H1 (cell line): Measurements from ENCODE around the gene PEPD. TPM values are rescaled to one million over a fixed set of nuclear protein-coding genes. Genes with fewer than 3 reads are reported as not detected.

Experiments
- CTCF ChIA-PET: fragments of 300-600 bp; sonication (Branson Sonifier 250); formaldehyde crosslinking; loops from one replicate; lab custom pipeline; 2021; ENCODE audit not compliant: partially characterized antibody; lab: Charles Lee
- POLR2A ChIA-PET: fragments of 300-600 bp; sonication (Branson Sonifier 250); formaldehyde crosslinking; loops from one replicate; lab custom pipeline; 2021; ENCODE audit warnings: inconsistent platforms; ENCODE audit not compliant: partially characterized antibody; lab: Charles Lee
- DNase-seq, 2 experiments: peaks; one replicate each; pipeline versions ENCODE4 v3.0.0 to v3.0.0-alpha.2; 2010 to 2022; ENCODE audit warnings: low spot score in 2 of 2, low read depth in 1 of 2, mixed read lengths in 1 of 2
- FAIRE-seq: peaks from 2 replicates; lab custom pipeline; 2011; peaks lifted over from hg19 to GRCh38; lab: Jason Lieb, UNC
- H2AFZ ChIP-seq: 2 replicates; pipeline ENCODE4 v1.8.1; 2012; ENCODE audit warnings: low read length, inconsistent platforms
- H2AK5ac ChIP-seq: 2 replicates; pipeline ENCODE4 v1.6.1; 2013; ENCODE audit warnings: low read depth, low read length
- H2BK120ac ChIP-seq: replicated peaks from 2 replicates; pipeline ENCODE3; 2013; ENCODE audit warnings: low read depth, low read length, inconsistent platforms
- H2BK12ac ChIP-seq: 2 replicates; pipeline ENCODE4 v1.6.1; 2013; ENCODE audit warnings: low read depth, low read length
- H2BK15ac ChIP-seq: 2 replicates; pipeline ENCODE4 v1.6.1; 2013; ENCODE audit warnings: low read length
- H2BK20ac ChIP-seq: 2 replicates; pipeline ENCODE4 v1.6.1; 2013; ENCODE audit warnings: low read length
- H2BK5ac ChIP-seq: 2 replicates; pipeline ENCODE4 v1.6.1; 2013; ENCODE audit warnings: low read depth, low read length
- H3K14ac ChIP-seq: 2 replicates; pipeline ENCODE4 v1.6.1; 2013; ENCODE audit warnings: inconsistent platforms; ENCODE audit not compliant: insufficient read length
- H3K18ac ChIP-seq: 2 replicates; pipeline ENCODE4 v1.6.1; 2013; ENCODE audit warnings: low read length; ENCODE audit errors: extremely low read depth
- H3K23ac ChIP-seq: 2 replicates; pipeline ENCODE4 v1.6.1; 2013; ENCODE audit warnings: inconsistent platforms; ENCODE audit not compliant: insufficient read length
- H3K23me2 ChIP-seq: 2 replicates; pipeline ENCODE4 v1.6.1; 2013; ENCODE audit warnings: low read depth, low read length
- H3K27ac ChIP-seq: 2 replicates; pipeline ENCODE4 v1.6.1; 2011; ENCODE audit warnings: low read depth, low read length, inconsistent platforms
- H3K27me3 ChIP-seq, 4 experiments: replicated peaks in 1 of 4; 1 replicate in 1 of 4; 2 replicates in 3 of 4; pipeline versions ENCODE4 v1.6.1 to v1.8.1; 2011 to 2013; ENCODE audit warnings: low read length in 3 of 4, mild to moderate bottlenecking in 3 of 4, inconsistent platforms in 2 of 4, mixed read lengths in 2 of 4, moderate library complexity in 1 of 4; ENCODE audit not compliant: control insufficient read depth in 3 of 4, insufficient read depth in 3 of 4; ENCODE audit errors: extremely low read depth in 1 of 4
- H3K36me3 ChIP-seq, 4 experiments: 2 replicates each; pipeline versions ENCODE4 v1.6.1 to v1.8.1; 2011 to 2013; ENCODE audit warnings: mild to moderate bottlenecking in 4 of 4, low read length in 3 of 4, moderate library complexity in 2 of 4, control low read depth in 1 of 4, inconsistent platforms in 1 of 4; ENCODE audit not compliant: insufficient read depth in 4 of 4, control insufficient read depth in 2 of 4
- H3K4ac ChIP-seq: replicated peaks from 2 replicates; pipeline ENCODE3; 2013; ENCODE audit warnings: low read length, low read depth, mixed read lengths, inconsistent platforms; ENCODE audit not compliant: insufficient read length
- H3K4me1 ChIP-seq, 4 experiments: replicated peaks in 1 of 4; 1 replicate in 1 of 4; 2 replicates in 3 of 4; pipeline versions ENCODE4 v1.6.1 to v1.8.1; 2011 to 2013; ENCODE audit warnings: low read length in 3 of 4, inconsistent platforms in 2 of 4, mixed read lengths in 1 of 4; ENCODE audit not compliant: insufficient read depth in 4 of 4, control insufficient read depth in 3 of 4
- H3K4me2 ChIP-seq, 2 experiments: 2 replicates each; pipeline versions ENCODE4 v1.6.1 to v1.8.1; 2011 to 2013; ENCODE audit warnings: low read depth in 2 of 2, low read length in 2 of 2, control low read depth in 1 of 2, inconsistent platforms in 1 of 2, mild to moderate bottlenecking in 1 of 2; ENCODE audit not compliant: insufficient read depth in 1 of 2
- H3K4me3 ChIP-seq, 4 experiments: fragments of 200-600, 300-600 bp in 1 of 4; sonication (generic), shearing (Covaris generic), sonication (Bioruptor Twin) in 1 of 4; 2 replicates each; pipeline versions ENCODE4 v1.5.1 to v1.8.1; 2011 to 2016; ENCODE audit warnings: low read length in 4 of 4, low read depth in 3 of 4, control low read depth in 2 of 4, inconsistent platforms in 2 of 4, mild to moderate bottlenecking in 2 of 4, mixed read lengths in 1 of 4, moderate library complexity in 1 of 4; ENCODE audit not compliant: insufficient read depth in 2 of 4; ENCODE audit errors: extremely low read depth in 1 of 4
- H3K56ac ChIP-seq: replicated peaks from 2 replicates; pipeline ENCODE3; 2013; ENCODE audit warnings: low read depth, mild to moderate bottlenecking, mixed read lengths, low read length, inconsistent platforms; ENCODE audit not compliant: insufficient read length
- H3K79me1 ChIP-seq: 2 replicates; pipeline ENCODE4 v1.6.1; 2013; ENCODE audit warnings: low read depth, low read length, control low read depth
- H3K79me2 ChIP-seq, 2 experiments: 2 replicates each; pipeline versions ENCODE4 v1.6.1 to v1.8.1; 2012 to 2013; ENCODE audit warnings: low read length in 2 of 2, mild to moderate bottlenecking in 2 of 2, inconsistent platforms in 1 of 2; ENCODE audit not compliant: insufficient read depth in 2 of 2, control insufficient read depth in 1 of 2
- H3K9ac ChIP-seq, 4 experiments: replicated peaks in 1 of 4; 1 replicate in 1 of 4; 2 replicates in 3 of 4; pipeline versions ENCODE4 v1.6.1 to v1.8.1; 2011 to 2013; ENCODE audit warnings: low read depth in 3 of 4, low read length in 3 of 4, control low read depth in 2 of 4, mild to moderate bottlenecking in 2 of 4, moderate library complexity in 2 of 4, inconsistent platforms in 1 of 4; ENCODE audit errors: extremely low read depth in 1 of 4
- H3K9me3 ChIP-seq, 2 experiments: 2 replicates each; pipeline versions ENCODE4 v1.6.1 to v1.8.1; 2012 to 2013; ENCODE audit warnings: mild to moderate bottlenecking in 2 of 2, moderate library complexity in 2 of 2, control low read depth in 1 of 2, inconsistent platforms in 1 of 2, low read depth in 1 of 2, low read length in 1 of 2, mixed read lengths in 1 of 2; ENCODE audit not compliant: insufficient read depth in 2 of 2
- H4K20me1 ChIP-seq, 2 experiments: replicated peaks in 1 of 2; 2 replicates each; pipeline versions ENCODE3 to v1.8.1; 2011 to 2013; ENCODE audit warnings: inconsistent platforms in 2 of 2, low read length in 2 of 2, mild to moderate bottlenecking in 1 of 2; ENCODE audit not compliant: insufficient read depth in 2 of 2, control insufficient read depth in 1 of 2
- H4K5ac ChIP-seq: 2 replicates; pipeline ENCODE4 v1.6.1; 2013; ENCODE audit warnings: low read length, low read depth, mixed read lengths, inconsistent platforms; ENCODE audit not compliant: insufficient read length
- H4K8ac ChIP-seq: 2 replicates; pipeline ENCODE4 v1.8.0; 2013; ENCODE audit warnings: mild to moderate bottlenecking, moderate library complexity, low read length, inconsistent platforms; ENCODE audit not compliant: insufficient read depth; ENCODE audit errors: extremely low read depth
- H4K91ac ChIP-seq: replicated peaks from 2 replicates; pipeline ENCODE3; 2013; ENCODE audit warnings: low read length, mixed read lengths, inconsistent platforms; ENCODE audit not compliant: insufficient read length
- CBX5 ChIP-seq: fragments of 300-800, 300-1000 bp; sonication (generic); IDR thresholded peaks from 2 replicates; pipeline ENCODE4 v1.7.1; 2016; ENCODE audit warnings: antibody characterized with exemption, low read length, low read depth
- GABPA ChIP-seq: IDR thresholded peaks from 2 replicates; pipeline ENCODE4 v1.6.1; 2011; ENCODE audit warnings: mild to moderate bottlenecking, low read length, moderate library complexity, borderline replicate concordance; ENCODE audit not compliant: insufficient read depth
- HDAC6 ChIP-seq: IDR thresholded peaks from one replicate; pipeline ENCODE4 v1.7.1; 2012; ENCODE audit warnings: low read depth, mild to moderate bottlenecking, inconsistent platforms, low read length, moderate library complexity
- JUND ChIP-seq: IDR thresholded peaks from 2 replicates; pipeline ENCODE4 v1.6.1; 2011; ENCODE audit warnings: mild to moderate bottlenecking, improper control_type of control experiment, low read length
- PHF8 ChIP-seq: fragments of 200-600 bp; sonication (generic); conservative IDR thresholded peaks from 2 replicates; pipeline ENCODE4 v1.7.1; 2012; ENCODE audit warnings: low read depth, mild to moderate bottlenecking, inconsistent platforms, low read length, moderate library complexity
- SIN3A ChIP-seq, 2 experiments: IDR thresholded peaks in 1 of 2; conservative IDR thresholded peaks in 1 of 2; 2 replicates each; pipeline ENCODE4 v1.6.1; 2011 to 2012; ENCODE audit warnings: low read length in 2 of 2, improper control_type of control experiment in 1 of 2, low read depth in 1 of 2, mild to moderate bottlenecking in 1 of 2
- SP1 ChIP-seq: IDR thresholded peaks from 2 replicates; pipeline ENCODE4 v1.6.1; 2011; ENCODE audit warnings: low read depth, low read length
- TEAD4 ChIP-seq: IDR thresholded peaks from 2 replicates; pipeline ENCODE4 v1.6.1; 2012; ENCODE audit warnings: low read depth, low read length, inconsistent platforms, mixed read lengths
- WGBS, 2 experiments: shearing (Covaris generic) in 1 of 2; methylation state at CpG; one replicate each; pipeline versions ENCODE4 v1.1.6 to v1.1.7; 2013 to 2015; ENCODE audit warnings: low lambda C conversion rate in 2 of 2, mixed read lengths in 2 of 2, inconsistent platforms in 1 of 2, low coverage in 1 of 2, missing lambda C conversion rate in 1 of 2; ENCODE audit not compliant: insufficient replicate concordance in 2 of 2, insufficient coverage in 1 of 2, insufficient read length in 1 of 2; ENCODE audit errors: extremely low coverage in 1 of 2, missing lambda C conversion rate in 1 of 2; 5-methylcytosine and 5-hydroxymethylcytosine counted together
- polyA plus RNA-seq, 7 experiments: library from polyadenylated mRNA; depleted of rRNA in 3 of 7; stranded (reverse) in 5 of 7; unstranded in 2 of 7; fragments of >200 nt in 5 of 7; fragments of 200-250 nt in 2 of 7; gene quantifications; 1 replicate in 5 of 7; 2 replicates in 1 of 7; 4 replicates in 1 of 7; pipeline versions ENCODE4 v1.2.1 to v1.2.3, GENCODE V29; 2011 to 2013; ENCODE audit warnings: missing spikeins in 2 of 7, mixed read lengths in 2 of 7
- total RNA-seq: library from RNA; stranded (reverse); fragmentation: NEBNext Ultra II Directional; extraction: Animal tissue kit (Norgen Biotek cat#: 25700); gene quantifications from 2 replicates; pipeline ENCODE4 v1.2.1, GENCODE V29; 2021
- TF ChIP-seq, protein P1 (sequence below): IDR thresholded peaks from 2 replicates; pipeline ENCODE4 v1.6.1; 2011; ENCODE audit warnings: low read length, improper control_type of control experiment
- TF ChIP-seq, protein P2 (sequence below): IDR thresholded peaks from 2 replicates; pipeline ENCODE4 v1.6.1; 2012; ENCODE audit warnings: inconsistent platforms

Gene PEPD
- total and polyA plus RNA-seq, 2 of the 8 experiments (the other 6 are each of a cell fraction or from before 2014, with no cell fraction given), result 84.1 to 178 TPM

DNA sequence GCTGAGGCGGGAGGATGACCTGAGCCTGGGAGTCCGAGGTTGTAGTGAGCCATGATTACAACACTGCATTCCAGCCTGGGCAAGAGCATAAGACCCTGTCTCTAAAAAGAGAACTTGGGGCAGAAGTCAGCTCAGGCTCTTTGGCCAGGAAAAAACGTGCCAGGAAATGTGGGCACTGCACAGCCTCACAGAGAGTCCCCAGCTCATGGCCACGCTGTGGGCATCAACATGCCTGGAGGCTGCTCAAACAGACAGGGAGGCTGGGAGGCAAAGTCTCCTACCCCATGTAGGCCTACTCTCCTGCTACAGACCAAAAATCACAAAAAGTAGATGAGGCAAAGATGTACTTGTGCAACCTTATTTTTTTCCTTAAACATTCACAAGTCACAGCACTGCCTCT is 49.4 kb downstream of the PEPD start:
- DNase-seq, result no peak
- Histone ChIP-seq H4K8ac (no peak overlapping the region), H3K23ac (no peak overlapping the region), H3K4me2 (no peak overlapping the region), H2BK5ac (no peak overlapping the region), H3K27me3 (no peaks in the 10 kb centered on the region), H4K91ac (no peak overlapping the region), H3K56ac (no peak overlapping the region), H4K5ac (no peak overlapping the region), H3K4me1 (no peaks in the 10 kb centered on the region; a peak in 1 of 7 replicates), H2BK20ac (no peak overlapping the region), H3K23me2 (no peaks in the 10 kb centered on the region), H2BK120ac (no peak overlapping the region), H3K79me1 (no peaks in the 10 kb centered on the region), H3K79me2 (no peaks in the 10 kb centered on the region), H3K4ac (no peak overlapping the region), H3K9ac (no peak overlapping the region; a peak in 1 of 7 replicates), H3K9me3 (no peaks in the 10 kb centered on the region), H4K20me1 (peaks cover 0 to 6% of the 10 kb centered on the region in 2 experiments), H2AFZ (no peak overlapping the region), H3K36me3 (peaks cover 0 to 3% (median 1%) of the 10 kb centered on the region in 4 experiments; a peak in 3 of 8 replicates), H3K18ac (no peak overlapping the region), H2AK5ac (no peak overlapping the region), H3K4me3 (no peak overlapping the region), H3K14ac (no peak overlapping the region), H3K27ac (no peak overlapping the region), H2BK12ac (no peak overlapping the region), H2BK15ac (no peak overlapping the region)
- CTCF ChIA-PET, result interaction anchor here (1.1 kb wide), 1 partner anchor 17 kb away, joined by 3 read pairs; no protein-coding TSS in a partner anchor
- 98% methylated on average over 4 of the region's 4 CpGs; no CpG with 5 or more reads in 1 of the 2 experiments for WGBS, 2 experiments
- no peak for FAIRE-seq
- POLR2A ChIA-PET, result no interaction called here
- TF ChIP-seq JUND, result no peak
- no peak for TF ChIP-seq HDAC6
- TF ChIP-seq CBX5, result no peak
- TF ChIP-seq GABPA, result no peak
- TF ChIP-seq SIN3A (conservative IDR thresholded peaks at IDR 0.05 in 1 of 2, IDR thresholded peaks at IDR 0.05 in 1 of 2; ENCODE audit: low read depth in 1 of 2, low read length in 2 of 2), result no peak
- TF ChIP-seq, protein P1, sequence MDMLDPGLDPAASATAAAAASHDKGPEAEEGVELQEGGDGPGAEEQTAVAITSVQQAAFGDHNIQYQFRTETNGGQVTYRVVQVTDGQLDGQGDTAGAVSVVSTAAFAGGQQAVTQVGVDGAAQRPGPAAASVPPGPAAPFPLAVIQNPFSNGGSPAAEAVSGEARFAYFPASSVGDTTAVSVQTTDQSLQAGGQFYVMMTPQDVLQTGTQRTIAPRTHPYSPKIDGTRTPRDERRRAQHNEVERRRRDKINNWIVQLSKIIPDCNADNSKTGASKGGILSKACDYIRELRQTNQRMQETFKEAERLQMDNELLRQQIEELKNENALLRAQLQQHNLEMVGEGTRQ, result no peak
- TF ChIP-seq, protein P2, sequence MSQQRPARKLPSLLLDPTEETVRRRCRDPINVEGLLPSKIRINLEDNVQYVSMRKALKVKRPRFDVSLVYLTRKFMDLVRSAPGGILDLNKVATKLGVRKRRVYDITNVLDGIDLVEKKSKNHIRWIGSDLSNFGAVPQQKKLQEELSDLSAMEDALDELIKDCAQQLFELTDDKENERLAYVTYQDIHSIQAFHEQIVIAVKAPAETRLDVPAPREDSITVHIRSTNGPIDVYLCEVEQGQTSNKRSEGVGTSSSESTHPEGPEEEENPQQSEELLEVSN, result no peak
- TF ChIP-seq PHF8, result no peak
- no peak for TF ChIP-seq SP1
- no peak for TF ChIP-seq TEAD4
